Panc1 (cell line): Measurements from ENCODE around the gene TERT.

Experiments
- CTCF ChIP-seq: fragments of 450-650 bp; IDR thresholded peaks from 2 replicates; pipeline ENCODE4 v1.5.1; 2017; ENCODE audit warnings: mild to moderate bottlenecking
- POLR2AphosphoS5 ChIP-seq: IDR thresholded peaks from 2 replicates; pipeline ENCODE4 v1.6.1; 2012; ENCODE audit warnings: mild to moderate bottlenecking, low read depth, low read length, moderate library complexity
- REST ChIP-seq, 2 experiments: IDR thresholded peaks; 2 replicates each; pipeline ENCODE4 v1.6.1; 2011 to 2012; ENCODE audit warnings: low read depth in 2 of 2, control low read depth in 1 of 2, low read length in 1 of 2, mild to moderate bottlenecking in 1 of 2, moderate library complexity in 1 of 2; ENCODE audit not compliant: insufficient read depth in 1 of 2
- SIN3A ChIP-seq: IDR thresholded peaks from 2 replicates; pipeline ENCODE4 v1.6.1; 2012; ENCODE audit warnings: low read depth, mild to moderate bottlenecking, low read length, moderate library complexity, borderline replicate concordance; ENCODE audit not compliant: insufficient read depth

- TF ChIP-seq CTCF (no peak), SIN3A (no peak), POLR2AphosphoS5 (no peak), REST (IDR thresholded peaks at IDR 0.05; ENCODE audit: insufficient read depth in 1 of 2, low read depth in 2 of 2, low read length in 1 of 2) (no peak)
These were observed 65.0 kb downstream of the TERT start for GRCh38 chr5:1229822-1230221.
